A549 (cell line): ENCODE results near the gene PARD3B.

ENCODE experiments used
- CEBPB ChIP-seq, 2 experiments: fragments of >200 bp in 1 of 2; sonication (Bioruptor Twin) in 1 of 2; formaldehyde crosslinking in 1 of 2; IDR thresholded peaks; 2 replicates each; pipeline ENCODE4 v1.6.1; 2012 to 2016
- CHD2 ChIP-seq: fragments of 150-350 bp; IDR thresholded peaks from 2 replicates; pipeline ENCODE4 v1.6.1; 2014; ENCODE audit warnings: low read length; ENCODE audit not compliant: partially characterized antibody
- CHD4 ChIP-seq: fragments of 200-600 bp; sonication (generic); IDR thresholded peaks from 2 replicates; pipeline ENCODE4 v1.6.1; 2016; ENCODE audit warnings: antibody characterized with exemption, mild to moderate bottlenecking, borderline replicate concordance
- CTCF ChIP-seq: fragments of >200 bp; sonication (Bioruptor Twin); formaldehyde crosslinking; IDR thresholded peaks from 3 replicates; pipeline ENCODE4 v1.5.1; 2016
- EP300 ChIP-seq, 2 experiments: fragments of >200 bp; sonication (Bioruptor Twin); formaldehyde crosslinking; IDR thresholded peaks; 2 replicates in 1 of 2; 3 replicates in 1 of 2; pipeline ENCODE4 v1.6.1; 2016 to 2017
- ESRRA ChIP-seq: fragments of 150-350 bp; IDR thresholded peaks from 2 replicates; pipeline ENCODE4 v1.6.1; 2014; ENCODE audit warnings: mild to moderate bottlenecking, low read length, borderline replicate concordance
- MAFK ChIP-seq: fragments of 450-650 bp; IDR thresholded peaks from 2 replicates; pipeline ENCODE4 v1.6.1; 2014; ENCODE audit not compliant: partially characterized antibody
- POLR2A ChIP-seq: IDR thresholded peaks from 2 replicates; pipeline ENCODE4 v1.6.1; 2012; ENCODE audit warnings: mild to moderate bottlenecking, low read length
- POLR2AphosphoS2 ChIP-seq: conservative IDR thresholded peaks from 2 replicates; pipeline ENCODE4 v1.6.1; 2012; ENCODE audit warnings: low read length, improper control_type of control experiment, inconsistent platforms
- RAD21 ChIP-seq, 2 experiments: fragments of >200 bp in 1 of 2; sonication (Bioruptor Twin) in 1 of 2; formaldehyde crosslinking in 1 of 2; IDR thresholded peaks in 1 of 2; conservative IDR thresholded peaks in 1 of 2; 2 replicates in 1 of 2; 3 replicates in 1 of 2; pipeline ENCODE4 v1.6.1; 2012 to 2018; ENCODE audit warnings: inconsistent platforms in 1 of 2
- REST ChIP-seq: fragments of 200-600 bp; sonication (generic); IDR thresholded peaks from 2 replicates; pipeline ENCODE4 v1.6.1; 2016; ENCODE audit warnings: antibody characterized with exemption, mild to moderate bottlenecking, moderate library complexity

- no peak for TF ChIP-seq EP300 (IDR thresholded peaks at IDR 0.05)
- TF ChIP-seq CTCF: no peak
- no peak for TF ChIP-seq CHD2
- no peak for TF ChIP-seq CEBPB (IDR thresholded peaks at IDR 0.05)
- no peak for TF ChIP-seq ESRRA
- no peak for TF ChIP-seq MAFK
- TF ChIP-seq REST: no peak
- TF ChIP-seq POLR2A: no peak
- no peak for TF ChIP-seq CHD4
- no peak for TF ChIP-seq POLR2AphosphoS2
- no peak for TF ChIP-seq RAD21 (conservative IDR thresholded peaks at IDR 0.05 in 1 of 2, IDR thresholded peaks at IDR 0.05 in 1 of 2)
Measured at GRCh38 chr2:204977914-204978313, 432.6 kb downstream of the PARD3B start.
